Mesenteric fat pad (tissue), 1 donor: Measurements from ENCODE around the gene SNX1. TPM values are rescaled to one million over a fixed set of nuclear protein-coding genes. Genes with fewer than 3 reads are reported as not detected.
"Not testable (repeated sequence)": the region's sequence is repeated elsewhere in the genome, so short reads cannot be mapped to it uniquely, and the experiment has no call there.

Experiments
- DNase-seq: peaks from one replicate; pipeline ENCODE4 v3.0.0-alpha.2; 2020; ENCODE audit warnings: low spot score
- total RNA-seq: library from RNA; stranded (reverse); fragmentation: NEBNext Ultra II Directional; extraction: Animal tissue kit (Norgen Biotek cat#: 25700); gene quantifications from one replicate; pipeline ENCODE4 v1.2.1, GENCODE V29; 2021
- donor health status: DM: yes; HTN: yes; CAD: no.

The SNX1 gene
- total RNA-seq, 1 donor from 2014 or later: 188 TPM

DNA sequence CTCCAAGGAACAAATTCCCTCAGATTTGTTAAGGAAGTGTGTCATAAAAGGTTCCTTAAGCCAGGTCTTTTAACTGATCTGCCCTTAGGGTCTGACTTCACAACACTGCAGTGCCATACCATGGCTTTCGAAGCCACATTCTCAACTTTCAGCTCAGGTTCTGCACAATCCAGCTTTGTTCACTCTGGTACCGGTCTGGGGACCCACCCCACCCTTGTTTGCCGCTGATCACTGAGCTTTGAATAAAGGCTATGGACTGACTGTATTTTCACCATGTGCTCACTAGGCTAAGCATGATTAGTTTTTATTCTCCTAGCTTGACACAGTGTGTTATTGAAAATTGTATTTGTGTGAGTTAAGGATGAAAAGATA, 15.9 kb downstream of the SNX1 start:
- no peak for DNase-seq

- DNase-seq: no peak
Observed at GRCh38 chr15:64112073-64112772, 16.4 kb downstream of the SNX1 start.

GRCh38 chr15:64112904-64113303, 17.1 kb downstream of the SNX1 start:
- no peak for DNase-seq

- no peak for DNase-seq
Observed at GRCh38 chr15:64117759-64118487, 22.1 kb downstream of the SNX1 start.

DNA sequence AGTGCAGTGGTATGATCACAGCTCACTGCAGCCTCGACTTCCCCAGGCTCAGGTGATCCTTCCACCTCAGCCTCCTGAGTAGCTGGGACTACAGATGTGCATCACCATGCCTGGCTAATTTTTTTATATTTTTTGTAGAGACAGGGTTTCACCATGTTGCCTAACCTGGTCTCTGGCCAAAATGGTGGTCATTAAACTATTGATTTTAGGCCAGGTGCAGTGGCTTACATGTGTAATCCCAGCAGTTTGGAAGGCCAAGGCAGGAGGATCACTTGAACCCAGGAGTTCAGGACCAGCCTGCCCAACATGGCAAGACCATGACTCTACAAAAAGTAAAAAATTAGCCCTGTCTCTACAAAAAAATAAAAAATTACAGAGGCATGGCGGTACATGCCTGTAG, 24.5 kb downstream of the SNX1 start:
- DNase-seq: not testable (repeated sequence)

DNA sequence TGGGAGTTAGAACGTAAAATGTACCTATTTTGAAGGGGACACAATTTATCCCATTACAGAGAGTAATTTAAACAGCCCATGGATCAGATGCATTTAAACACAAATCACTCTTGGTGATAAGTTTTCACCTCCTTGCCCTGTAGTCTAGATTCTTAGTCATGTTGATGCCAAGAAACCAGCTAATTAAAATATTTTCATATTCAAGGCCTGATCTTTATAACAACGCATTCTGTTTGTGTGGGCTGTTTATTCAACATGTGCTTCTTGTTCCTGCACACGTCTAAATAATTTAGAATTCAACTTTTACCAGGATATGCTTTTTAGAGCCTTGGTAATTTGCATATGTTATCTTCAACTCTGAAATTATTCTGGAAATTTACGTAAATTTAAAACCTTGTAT, 25.8 kb downstream of the SNX1 start:
- DNase-seq: no peak

- DNase-seq: no peak
Observed at GRCh38 chr15:64122444-64122843, 26.7 kb downstream of the SNX1 start.

DNA sequence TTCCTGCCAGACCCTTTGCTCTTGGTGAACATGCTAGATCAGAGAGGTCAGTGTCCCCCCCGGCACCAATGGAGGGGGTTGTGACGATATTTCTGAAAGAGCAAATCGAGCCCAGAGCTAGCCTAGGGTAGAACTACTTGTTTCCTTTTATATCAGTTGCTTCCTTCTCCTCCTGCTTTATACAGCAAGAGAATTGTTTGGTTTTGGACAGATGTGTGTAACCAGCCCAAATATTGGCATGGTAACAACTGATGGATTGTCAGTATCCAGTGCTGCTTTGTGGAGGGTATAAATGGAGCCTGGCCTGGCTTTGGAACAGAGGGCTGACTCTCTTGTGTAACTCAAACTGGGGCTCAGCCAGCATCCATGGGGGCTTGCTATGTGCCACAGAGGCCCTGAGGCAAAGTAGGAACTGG, 27.2 kb downstream of the SNX1 start:
- DNase-seq: no peak

GRCh38 chr15:64125978-64126377, 30.2 kb downstream of the SNX1 start:
- DNase-seq: no peak

DNA sequence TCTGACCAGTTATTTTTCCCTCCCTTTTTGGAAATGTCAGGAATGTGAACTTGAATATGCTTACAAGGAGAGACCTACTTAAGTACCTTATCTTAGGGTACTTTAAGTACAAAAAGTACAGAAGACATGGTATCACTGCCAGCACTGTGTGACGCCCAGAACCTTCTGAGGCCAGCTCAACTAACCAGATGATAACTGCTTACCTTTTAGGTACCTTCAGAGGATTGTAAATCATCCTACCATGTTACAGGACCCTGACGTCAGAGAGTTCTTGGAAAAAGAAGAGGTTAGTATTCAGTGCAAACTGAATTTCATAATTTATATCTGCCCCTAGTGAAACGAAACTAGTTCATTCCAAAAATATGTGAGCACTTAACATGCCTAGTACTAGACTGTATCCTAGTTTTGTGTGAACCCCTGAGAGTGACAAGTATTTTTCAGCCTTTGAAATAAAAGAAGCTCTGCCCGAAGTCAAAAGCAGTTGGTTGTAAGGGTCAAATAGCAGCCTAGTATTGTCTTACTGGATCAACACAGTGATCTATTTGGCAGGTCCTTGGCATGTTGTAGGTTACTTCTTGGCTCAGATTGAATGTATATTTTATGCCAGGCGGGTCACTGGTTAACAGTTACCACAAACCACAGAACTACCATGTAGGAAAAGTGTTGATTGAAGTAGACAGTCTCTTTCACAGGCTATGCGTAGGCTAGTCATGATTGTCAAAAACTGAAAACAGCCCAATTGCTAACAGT, 31.9 kb downstream of the SNX1 start:
- DNase-seq: no peak

- DNase-seq: no peak
Observed at GRCh38 chr15:64130159-64130558, 34.4 kb downstream of the SNX1 start.

DNA sequence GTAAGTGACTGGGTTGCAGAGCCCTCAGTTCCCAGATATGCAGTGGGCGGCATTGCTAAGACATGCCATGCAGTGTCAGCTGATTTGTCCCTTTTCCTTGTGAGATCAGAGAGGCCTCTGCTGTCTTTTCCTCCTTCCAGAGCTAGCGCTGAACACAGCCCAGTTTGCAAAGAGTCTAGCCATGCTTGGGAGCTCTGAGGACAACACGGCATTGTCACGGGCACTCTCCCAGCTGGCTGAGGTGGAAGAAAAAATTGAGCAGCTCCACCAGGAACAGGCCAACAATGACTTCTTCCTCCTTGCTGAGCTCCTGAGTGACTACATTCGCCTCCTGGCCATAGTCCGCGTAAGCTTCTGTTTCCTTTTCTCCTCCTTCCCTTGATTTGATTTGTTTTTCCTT, 35.8 kb downstream of the SNX1 start:
- DNase-seq: no peak

DNA sequence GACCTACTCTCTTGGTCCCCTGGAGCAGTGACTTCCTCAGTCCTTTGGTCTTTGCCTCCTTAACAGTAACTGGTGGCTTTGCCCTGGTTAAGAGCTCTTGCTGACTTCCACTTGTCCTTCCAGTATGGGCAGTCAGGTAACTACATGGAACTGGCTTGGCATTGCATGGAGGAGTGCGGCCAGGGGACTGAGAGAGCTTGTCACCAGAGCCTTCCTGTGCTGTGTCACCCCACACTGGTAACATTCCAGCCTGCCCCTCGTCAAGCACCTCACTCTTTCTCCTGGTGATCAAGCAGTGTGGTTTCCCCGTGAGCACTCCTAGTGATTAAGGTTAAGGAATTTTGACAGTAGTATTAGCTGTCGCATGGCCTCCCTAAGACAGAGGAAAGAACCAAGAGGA, 36.4 kb downstream of the SNX1 start:
- no peak for DNase-seq

DNA sequence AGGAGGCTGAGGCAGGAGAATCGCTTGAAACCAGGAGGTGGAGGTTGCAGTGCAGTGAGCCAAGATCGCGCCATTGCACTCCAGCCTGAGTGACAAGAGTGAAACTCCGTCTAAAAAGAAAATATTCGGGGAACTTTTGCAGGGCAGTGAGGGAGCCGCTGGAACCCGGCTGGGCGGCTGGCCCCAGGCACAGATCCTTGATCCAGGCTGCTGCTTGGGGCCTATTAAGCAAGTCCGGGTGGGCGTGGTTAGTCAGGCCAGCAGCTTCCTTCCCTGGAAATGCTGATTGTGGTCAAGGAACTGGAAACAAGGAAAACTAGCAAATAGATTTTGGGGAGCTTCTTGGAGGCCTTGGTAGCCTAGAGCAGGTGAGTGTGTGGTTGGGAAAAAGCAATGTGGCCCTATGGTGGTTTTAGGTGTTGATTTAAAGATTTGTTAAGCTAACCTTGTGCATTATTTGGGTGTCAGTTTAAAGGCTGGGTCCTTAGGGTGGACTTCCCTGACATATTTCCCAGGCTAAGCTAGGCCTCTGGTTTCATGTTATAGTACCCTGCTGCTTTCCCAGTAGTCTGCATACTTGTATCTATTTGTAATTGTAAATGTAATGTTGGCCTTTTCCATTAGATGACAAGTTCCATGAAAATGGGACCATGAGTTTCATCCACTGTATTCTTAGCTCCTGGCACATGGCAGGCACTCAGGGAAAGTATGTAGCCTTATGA, 38.0 kb downstream of the SNX1 start:
- DNase-seq: no peak

DNA sequence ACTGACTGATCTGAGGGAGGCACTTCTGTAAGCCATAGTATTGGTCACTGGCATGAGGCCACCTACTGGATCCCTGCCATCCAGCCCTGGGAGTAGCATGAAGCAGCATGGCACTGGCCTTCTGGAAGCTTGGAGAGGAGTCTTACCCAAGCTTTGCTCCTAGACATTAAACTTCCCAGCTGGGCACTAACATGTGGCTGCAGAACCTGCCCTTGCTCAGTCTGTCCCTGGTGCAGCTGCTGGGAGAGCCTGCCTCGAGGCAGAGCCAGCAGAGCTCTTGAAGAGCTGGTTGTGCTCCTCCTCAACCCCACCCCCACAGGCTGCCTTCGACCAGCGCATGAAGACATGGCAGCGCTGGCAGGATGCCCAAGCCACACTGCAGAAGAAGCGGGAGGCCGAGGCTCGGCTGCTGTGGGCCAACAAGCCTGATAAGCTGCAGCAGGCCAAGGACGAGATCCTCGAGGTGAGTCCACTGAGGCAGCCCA, 38.6 kb downstream of the SNX1 start:
- no peak for DNase-seq

DNA sequence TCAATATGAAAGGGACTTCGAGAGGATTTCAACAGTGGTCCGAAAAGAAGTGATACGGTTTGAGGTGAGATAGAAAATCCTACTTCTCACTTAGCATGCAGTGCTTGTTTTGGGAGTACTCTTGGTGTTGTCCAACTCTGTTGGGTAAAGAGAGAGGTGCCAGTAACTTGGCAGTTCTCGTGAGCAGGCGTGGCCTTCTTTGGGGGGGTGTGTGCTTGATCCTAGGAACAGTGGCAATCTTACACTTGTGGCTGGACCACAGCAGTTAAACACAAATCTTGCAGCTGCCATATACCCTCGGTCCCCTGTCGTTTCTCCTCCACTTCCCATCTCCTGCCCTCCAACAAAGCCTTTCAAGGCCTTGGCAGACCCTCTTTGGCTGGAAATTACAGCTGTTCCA, 40.6 kb downstream of the SNX1 start:
- DNase-seq: no peak

DNA sequence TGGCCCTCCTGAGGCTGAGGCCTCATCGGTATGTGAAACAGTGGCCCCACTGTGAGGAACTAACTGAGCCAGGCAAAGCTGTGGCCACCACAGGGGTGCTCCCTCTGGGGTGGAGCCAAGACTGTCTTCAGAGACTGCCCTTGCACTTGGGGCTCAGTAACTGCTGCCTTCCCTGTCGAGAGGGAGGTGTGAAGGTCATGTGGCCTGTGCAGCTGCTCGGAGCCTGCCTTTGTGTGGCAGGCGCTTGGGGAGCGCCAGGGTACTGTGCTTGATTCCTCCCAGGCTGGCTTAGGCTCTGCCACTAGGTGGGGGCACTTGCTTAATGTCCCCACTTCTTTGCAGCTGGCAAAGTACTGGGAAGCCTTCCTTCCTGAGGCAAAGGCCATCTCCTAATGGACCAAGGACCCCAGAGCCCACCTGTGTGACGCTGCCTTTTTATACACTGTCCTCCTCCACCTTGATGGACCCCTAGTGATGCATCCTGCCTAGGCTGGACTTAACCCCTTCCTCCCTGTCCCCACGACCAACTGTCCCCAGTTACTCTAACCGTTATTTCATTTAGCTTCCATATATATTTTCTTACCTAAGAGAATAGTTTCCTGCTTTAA, 41.5 kb downstream of the SNX1 start:
- DNase-seq: no peak

- DNase-seq: no peak
Observed at GRCh38 chr15:64138331-64138941, 42.7 kb downstream of the SNX1 start.

- no peak for DNase-seq
Observed at GRCh38 chr15:64141798-64142512, 46.2 kb downstream of the SNX1 start.

DNA sequence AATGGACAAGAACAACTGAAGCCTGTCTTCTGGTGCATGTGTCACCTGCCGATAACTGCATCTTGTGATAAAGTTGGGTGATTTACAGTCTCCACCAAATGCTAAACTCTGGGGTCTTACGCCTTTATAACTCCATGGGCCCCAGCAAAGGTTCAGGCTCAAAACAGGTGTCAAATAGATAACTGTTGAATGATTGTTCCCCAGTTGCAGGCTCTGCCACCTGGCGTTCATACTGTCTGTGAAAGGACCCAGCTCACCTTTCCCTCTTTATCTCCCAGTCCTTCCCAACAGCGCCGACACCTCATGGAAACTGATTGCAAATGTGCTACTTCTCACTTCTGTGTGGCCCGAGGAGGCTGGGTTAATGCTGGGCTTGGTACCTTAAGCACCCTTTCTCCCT, 47.5 kb downstream of the SNX1 start:
- no peak for DNase-seq
